GM04504 (cell line): Measurements from ENCODE around the gene ADTRP.
"Not testable (repeated sequence)": the region's sequence is repeated elsewhere in the genome, so short reads cannot be mapped to it uniquely, and the experiment has no call there.

Source experiments
- DNase-seq: peaks from one replicate; pipeline ENCODE4 v3.0.0-alpha.2; 2012; ENCODE audit warnings: low read depth

ADTRP gene

GRCh38 chr6:11803591-11803971, 25.0 kb upstream of the ADTRP start:
- no peak for DNase-seq

- DNase-seq = no peak
Measured at GRCh38 chr6:11802886-11803590, 24.4 kb upstream of the ADTRP start.

GRCh38 chr6:11800531-11800930, 21.9 kb upstream of the ADTRP start:
- not testable (repeated sequence) for DNase-seq

GRCh38 chr6:11798538-11798937, 19.9 kb upstream of the ADTRP start:
- DNase-seq = no peak

GRCh38 chr6:11798096-11798495, 19.5 kb upstream of the ADTRP start:
- peak; percentile 26 for DNase-seq

- DNase-seq = no peak
Measured at GRCh38 chr6:11796829-11797228, 18.2 kb upstream of the ADTRP start.

GRCh38 chr6:11795403-11795802, 16.8 kb upstream of the ADTRP start:
- no peak for DNase-seq

GRCh38 chr6:11793277-11793676, 14.7 kb upstream of the ADTRP start:
- DNase-seq = no peak

GRCh38 chr6:11791354-11792107, 12.9 kb upstream of the ADTRP start:
- no peak for DNase-seq

- no peak for DNase-seq
Measured at GRCh38 chr6:11789744-11790143, 11.1 kb upstream of the ADTRP start.

GRCh38 chr6:11788043-11788442, 9.4 kb upstream of the ADTRP start:
- no peak for DNase-seq

- no peak for DNase-seq
Measured at GRCh38 chr6:11785774-11786579, 7.4 kb upstream of the ADTRP start.

GRCh38 chr6:11785415-11785773, 6.8 kb upstream of the ADTRP start:
- DNase-seq = no peak

GRCh38 chr6:11784341-11784740, 5.7 kb upstream of the ADTRP start:
- DNase-seq = no peak

GRCh38 chr6:11783524-11784064, 5.0 kb upstream of the ADTRP start:
- no peak for DNase-seq

- DNase-seq = no peak
Measured at GRCh38 chr6:11782524-11782923, 3.9 kb upstream of the ADTRP start.

- DNase-seq = no peak
Measured at GRCh38 chr6:11780097-11780428, 1.5 kb upstream of the ADTRP start.

GRCh38 chr6:11779329-11780096, 910 bp upstream of the ADTRP start:
- no peak for DNase-seq

GRCh38 chr6:11778036-11778435, 567 bp downstream of the ADTRP start:
- DNase-seq = no peak

GRCh38 chr6:11775791-11776409, 2.7 kb downstream of the ADTRP start:
- DNase-seq = no peak

- no peak for DNase-seq
Measured at GRCh38 chr6:11774426-11774825, 4.2 kb downstream of the ADTRP start.

- no peak for DNase-seq
Measured at GRCh38 chr6:11773581-11773980, 5.0 kb downstream of the ADTRP start.
